Ovary (tissue), 9 donors: ENCODE results near the gene CACNA1S. TPM values are rescaled to one million over a fixed set of nuclear protein-coding genes. Genes with fewer than 3 reads are reported as not detected.

Experiments used
- DNase-seq, 5 donors: peaks; one replicate each; pipeline ENCODE4 v3.0.0-alpha.2; 2019 to 2020
- H3K27ac ChIP-seq, 2 donors: fragments of 200-600 bp; one replicate each; pipeline versions ENCODE4 v1.5.1 to v1.8.0; 2019 to 2022
- H3K27me3 ChIP-seq: fragments of 200-600 bp; one replicate; pipeline ENCODE4 v1.8.0; 2022
- H3K36me3 ChIP-seq: fragments of 200-600 bp; sonication (generic); one replicate; pipeline ENCODE4 v1.5.1; 2019
- H3K4me1 ChIP-seq: one replicate; pipeline ENCODE4 v1.8.1; 2013; ENCODE audit warnings: mild to moderate bottlenecking, moderate library complexity; ENCODE audit not compliant: insufficient read depth
- H3K4me3 ChIP-seq: fragments of 200-600 bp; sonication (generic); one replicate; pipeline ENCODE4 v1.5.1; 2017
- H3K9me3 ChIP-seq, 2 donors: fragments of 200-600 bp in 1 of 2; sonication (generic) in 1 of 2; one replicate each; pipeline versions ENCODE4 v1.5.1 to v1.8.1; 2013 to 2019; ENCODE audit warnings: mild to moderate bottlenecking in 1 of 2, moderate library complexity in 1 of 2
- EP300 ChIP-seq: sonication (generic); formaldehyde crosslinking; IDR thresholded peaks from one replicate; pipeline ENCODE4 v1.6.1; 2017; ENCODE audit warnings: antibody characterized with exemption
- POLR2A ChIP-seq: fragments of 450-650 bp; IDR thresholded peaks from one replicate; pipeline ENCODE4 v1.6.1; 2017; ENCODE audit warnings: antibody characterized with exemption, mild to moderate bottlenecking, moderate library complexity
- WGBS, 3 donors: extraction: QIAGEN DNeasy Blood & Tissue Kit in 1 of 3; methylation state at CpG; one replicate each; pipeline versions ENCODE4 v1.1.5 to v1.1.7; 2013 to 2017; 5-methylcytosine and 5-hydroxymethylcytosine counted together
- intact Hi-C, 4 donors: fragments of 100-400 bp; cut with DNase I; formaldehyde crosslinking; loops; one replicate each; pipeline versions ENCODE4 v1.11.0 to v1.15.1; 2022 to 2023
- polyA plus RNA-seq, 2 donors: library from polyadenylated mRNA; stranded (reverse); fragments of 200-250 nt in 1 of 2; fragments of 350-450 nt in 1 of 2; fragmentation: Illumina TruSeq in 1 of 2; extraction: RNeasy Lipid Tissue Mini Kit (QIAGEN cat#74804) in 1 of 2; gene quantifications; one replicate each; pipeline ENCODE4 v1.2.3, GENCODE V29; 2013 to 2014
- total RNA-seq, 7 donors: library from RNA; depleted of rRNA in 2 of 7; stranded (reverse); fragments of >200 nt in 2 of 7; fragmentation: NEBNext Ultra II Directional in 3 of 7; extraction: Animal tissue kit (Norgen Biotek cat#: 25700) in 3 of 7; gene quantifications; one replicate each; pipeline versions ENCODE4 v1.1.0 to v1.2.4, GENCODE V29; 2016 to 2023
- TF ChIP-seq, protein P1 (sequence below), 3 donors: fragments of 450-650 bp in 2 of 3; fragments of 200-600 bp in 1 of 3; IDR thresholded peaks; one replicate each; pipeline versions ENCODE4 v1.5.1 to v1.8.0; 2016 to 2022; ENCODE audit warnings: antibody characterized with exemption in 3 of 3, mild to moderate bottlenecking in 1 of 3
- donor health status: DM: no; HTN: no; CAD: no; lungs with moderate emphysema.
- donor health status: DM: no; HTN: no; CAD: no.
- donor health status: Bipolar disorder and iron deficiency.
- donor health status: DM: yes; HTN: yes; CAD: no.
- donor health status: DM: no; HTN: no; CAD: no.
- donor health status: DM: yes; HTN: yes; CAD: no.

CACNA1S gene
- total and polyA plus RNA-seq, 9 donors: 0.01 to 0.05 (median 0.05) TPM; not detected in 6

DNA sequence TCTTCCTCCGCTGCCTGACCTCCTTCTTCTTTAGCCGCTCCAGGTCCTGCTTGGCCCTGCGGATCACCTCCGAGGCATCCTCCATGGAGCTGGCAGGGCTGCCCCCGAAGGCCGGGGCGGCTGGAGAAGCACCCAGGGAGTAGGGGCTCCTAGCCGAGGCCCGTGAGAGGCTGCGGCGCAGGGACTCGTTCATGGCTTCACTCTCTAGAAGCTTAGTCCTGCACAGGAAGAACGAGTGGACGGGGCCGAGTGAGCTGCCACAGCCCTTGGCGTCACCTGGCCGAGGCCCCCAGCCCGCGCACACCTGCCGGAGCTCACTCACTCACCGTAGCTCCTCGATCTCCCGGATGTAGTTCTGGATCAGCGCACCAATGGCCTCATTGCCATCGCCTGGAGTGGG is 111.8 kb downstream of the CACNA1S start:
- Histone ChIP-seq H3K27ac (no peak overlapping the region), H3K4me1 (no peaks in the 10 kb centered on the region), H3K4me3 (no peak overlapping the region), H3K36me3 (no peaks in the 10 kb centered on the region), H3K9me3 (no peaks in the 10 kb centered on the region), H3K27me3 (no peaks in the 10 kb centered on the region)
- no peak for TF ChIP-seq POLR2A
- TF ChIP-seq, protein P1, sequence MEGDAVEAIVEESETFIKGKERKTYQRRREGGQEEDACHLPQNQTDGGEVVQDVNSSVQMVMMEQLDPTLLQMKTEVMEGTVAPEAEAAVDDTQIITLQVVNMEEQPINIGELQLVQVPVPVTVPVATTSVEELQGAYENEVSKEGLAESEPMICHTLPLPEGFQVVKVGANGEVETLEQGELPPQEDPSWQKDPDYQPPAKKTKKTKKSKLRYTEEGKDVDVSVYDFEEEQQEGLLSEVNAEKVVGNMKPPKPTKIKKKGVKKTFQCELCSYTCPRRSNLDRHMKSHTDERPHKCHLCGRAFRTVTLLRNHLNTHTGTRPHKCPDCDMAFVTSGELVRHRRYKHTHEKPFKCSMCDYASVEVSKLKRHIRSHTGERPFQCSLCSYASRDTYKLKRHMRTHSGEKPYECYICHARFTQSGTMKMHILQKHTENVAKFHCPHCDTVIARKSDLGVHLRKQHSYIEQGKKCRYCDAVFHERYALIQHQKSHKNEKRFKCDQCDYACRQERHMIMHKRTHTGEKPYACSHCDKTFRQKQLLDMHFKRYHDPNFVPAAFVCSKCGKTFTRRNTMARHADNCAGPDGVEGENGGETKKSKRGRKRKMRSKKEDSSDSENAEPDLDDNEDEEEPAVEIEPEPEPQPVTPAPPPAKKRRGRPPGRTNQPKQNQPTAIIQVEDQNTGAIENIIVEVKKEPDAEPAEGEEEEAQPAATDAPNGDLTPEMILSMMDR (IDR thresholded peaks at IDR 0.05): no peak
- WGBS, 3 donors: 95 to 97% (median 96%) methylated on average over 25 of the region's 25 CpGs
- intact Hi-C loops: no loop called here
- no peak for DNase-seq

DNA sequence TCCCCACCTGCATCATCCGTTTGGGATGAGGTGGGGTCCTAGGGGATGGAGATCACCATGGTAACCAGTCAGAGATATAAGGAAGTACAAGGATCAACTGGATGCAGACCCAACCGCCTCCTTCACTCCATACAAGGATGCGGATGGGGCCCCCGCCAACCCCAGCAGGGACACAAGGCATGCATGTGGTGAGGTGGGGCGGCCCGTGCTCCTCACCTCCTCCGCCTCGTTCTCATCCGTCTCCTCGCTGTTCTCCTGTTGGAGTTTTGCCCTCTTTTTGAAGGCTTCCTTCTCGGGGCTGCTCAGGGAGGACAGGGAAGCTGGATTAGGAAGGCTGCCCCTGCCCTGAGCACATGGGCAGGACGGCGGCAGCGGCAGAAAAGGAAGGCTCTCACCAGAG is 112.6 kb downstream of the CACNA1S start:
- H3K27me3 ChIP-seq: no peaks in the 10 kb centered on the region
- no peak for DNase-seq
- no peak for TF ChIP-seq EP300
- TF ChIP-seq, protein P1 (IDR thresholded peaks at IDR 0.05): no peak
- TF ChIP-seq POLR2A: no peak
- no peak overlapping the region for H3K27ac ChIP-seq
- no peaks in the 10 kb centered on the region for H3K36me3 ChIP-seq
- no peaks in the 10 kb centered on the region for H3K4me1 ChIP-seq
- no peaks in the 10 kb centered on the region for H3K9me3 ChIP-seq
- intact Hi-C loops: no loop called here
- H3K4me3 ChIP-seq: no peak overlapping the region
- 84 to 87% (median 84%) methylated on average over 14 of the region's 14 CpGs for WGBS, 3 donors

DNA sequence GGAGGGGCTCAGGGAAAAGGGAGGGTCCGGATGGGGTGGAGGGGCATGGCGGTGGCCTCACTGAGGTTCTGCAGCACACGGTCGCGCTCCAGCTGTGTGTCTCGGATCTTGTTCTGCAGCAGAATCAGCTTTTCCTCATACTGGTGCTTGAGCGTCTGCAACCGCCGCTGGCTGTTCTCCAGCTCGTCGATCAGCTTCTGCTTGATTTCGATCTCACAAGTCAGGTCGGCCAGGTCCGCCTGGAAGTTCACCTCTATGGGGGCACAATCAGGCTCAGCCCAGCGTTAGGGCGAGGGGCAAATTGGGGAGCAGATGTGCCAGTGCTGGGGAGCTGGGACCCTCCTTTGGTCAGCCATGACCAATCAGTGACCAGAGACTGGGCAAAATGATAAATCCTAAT is 113.9 kb downstream of the CACNA1S start:
- Histone ChIP-seq H3K4me1 (no peaks in the 10 kb centered on the region), H3K9me3 (no peaks in the 10 kb centered on the region), H3K27ac (no peak overlapping the region), H3K36me3 (no peaks in the 10 kb centered on the region), H3K27me3 (no peaks in the 10 kb centered on the region), H3K4me3 (no peak overlapping the region)
- intact Hi-C loops: no loop called here
- DNase-seq: no peak
- 94 to 95% (median 95%) methylated on average over 16 of the region's 16 CpGs for WGBS, 3 donors
- no peak for TF ChIP-seq POLR2A
- TF ChIP-seq EP300: no peak
- TF ChIP-seq, protein P1 (IDR thresholded peaks at IDR 0.05): no peak

DNA sequence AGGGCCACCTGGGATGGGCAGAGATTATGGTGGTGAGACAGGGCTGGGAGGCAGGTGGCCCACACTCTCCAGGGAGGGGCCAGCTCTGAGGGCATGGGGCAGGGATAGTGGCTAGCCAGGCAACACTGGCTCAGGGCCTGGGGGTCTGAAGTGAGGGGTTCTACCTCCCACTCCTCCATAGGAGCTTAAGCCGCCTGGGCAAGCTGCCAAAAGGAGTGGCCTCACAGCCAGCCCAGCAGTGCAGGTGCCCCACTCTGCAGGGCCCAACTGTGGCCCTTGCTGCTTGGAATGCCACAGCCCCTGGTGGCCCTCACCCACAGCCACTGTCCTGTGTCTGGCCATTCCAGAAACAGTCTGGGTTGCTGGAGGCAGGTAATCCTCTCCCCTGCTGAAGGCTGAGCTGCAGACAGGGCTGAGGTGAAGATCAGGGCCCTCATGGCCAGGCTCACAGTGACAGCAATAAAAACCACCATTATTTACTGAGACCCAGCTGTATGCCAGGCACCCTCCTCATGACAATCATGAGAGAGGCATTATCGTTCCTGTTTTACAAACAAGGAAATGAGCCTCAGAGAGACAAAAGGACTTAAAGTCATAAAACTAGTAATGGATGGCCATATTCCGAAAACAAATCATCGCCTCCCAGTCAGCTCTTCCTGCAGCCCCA is 119.7 kb downstream of the CACNA1S start:
- no peak overlapping the region for H3K27ac ChIP-seq
- WGBS, 3 donors: 67 to 77% (median 74%) methylated on average over 3 to 4 of the region's 4 CpGs
- TF ChIP-seq POLR2A: no peak
- TF ChIP-seq EP300: no peak
- TF ChIP-seq, protein P1 (IDR thresholded peaks at IDR 0.05): no peak
- H3K27me3 ChIP-seq: no peaks in the 10 kb centered on the region
- no peaks in the 10 kb centered on the region for H3K9me3 ChIP-seq
- H3K36me3 ChIP-seq: no peaks in the 10 kb centered on the region
- no peaks in the 10 kb centered on the region for H3K4me1 ChIP-seq
- intact Hi-C loops: no loop called here
- no peak overlapping the region for H3K4me3 ChIP-seq
- no peak for DNase-seq
